HG03460 (cell line): ENCODE data around the gene WDFY4.

ENCODE experiments used
- ATAC-seq: cut with Tn5 transposase; IDR thresholded peaks from one replicate; pipeline ENCODE4 v1.9.1; 2021; ENCODE audit not compliant: unreplicated experiment

The WDFY4 gene

GRCh38 chr10:49007129-49007528, 322.5 kb downstream of the WDFY4 start:
- no peak for ATAC-seq

- no peak for ATAC-seq
Measured at GRCh38 chr10:49008091-49008490, 323.4 kb downstream of the WDFY4 start.

- no peak for ATAC-seq
Measured at GRCh38 chr10:49008505-49009198, 324.0 kb downstream of the WDFY4 start.

GRCh38 chr10:49009199-49009979, 324.7 kb downstream of the WDFY4 start:
- no peak for ATAC-seq

GRCh38 chr10:49010295-49010694, 325.6 kb downstream of the WDFY4 start:
- no peak for ATAC-seq

GRCh38 chr10:49010865-49011264, 326.2 kb downstream of the WDFY4 start:
- ATAC-seq, result no peak

- no peak for ATAC-seq
Measured at GRCh38 chr10:49011756-49012155, 327.1 kb downstream of the WDFY4 start.

GRCh38 chr10:49012603-49013002, 327.9 kb downstream of the WDFY4 start:
- ATAC-seq, result no peak

GRCh38 chr10:49015700-49016099, 331.0 kb downstream of the WDFY4 start:
- no peak for ATAC-seq

GRCh38 chr10:49021685-49022084, 337.0 kb downstream of the WDFY4 start:
- ATAC-seq, result no peak

- ATAC-seq, result no peak
Measured at GRCh38 chr10:49023071-49023470, 338.4 kb downstream of the WDFY4 start.

- ATAC-seq, result no peak
Measured at GRCh38 chr10:49023752-49024151, 339.1 kb downstream of the WDFY4 start.

- no peak for ATAC-seq
Measured at GRCh38 chr10:49024484-49024883, 339.8 kb downstream of the WDFY4 start.

GRCh38 chr10:49025347-49025983, 340.8 kb downstream of the WDFY4 start:
- no peak for ATAC-seq

- no peak for ATAC-seq
Measured at GRCh38 chr10:49028639-49029038, 344.0 kb downstream of the WDFY4 start.

- ATAC-seq, result no peak
Measured at GRCh38 chr10:49029666-49030065, 345.0 kb downstream of the WDFY4 start.
